ENCODE data around the gene EEPD1.
"Not testable (repeated sequence)": the region's sequence is repeated elsewhere in the genome, so short reads cannot be mapped to it uniquely, and the experiment has no call there.

EEPD1 gene

DNA sequence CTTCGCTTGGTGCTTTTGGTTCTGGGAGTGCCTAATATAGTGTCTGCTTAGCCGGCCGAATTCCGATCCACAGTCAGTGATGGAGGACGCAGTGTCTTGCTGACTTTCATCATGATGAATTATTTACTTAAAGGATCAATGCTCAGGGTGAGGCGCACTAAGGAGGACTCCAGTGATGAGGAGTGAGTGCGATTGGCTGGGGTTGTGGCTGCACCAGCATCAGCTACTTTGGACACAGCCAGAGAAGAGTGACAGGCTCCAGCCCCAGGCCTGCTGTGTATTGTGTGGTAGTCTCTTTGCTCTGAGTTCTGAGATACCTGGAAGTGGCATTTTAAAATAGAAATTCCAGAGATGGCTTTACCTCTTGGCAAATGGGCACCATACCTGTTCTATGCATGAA lies 163.3 kb downstream of the EEPD1 start:
- DNase-seq (ENCODE audit: low read depth in 1 of 2, low spot score in 1 of 2): no peak

DNA sequence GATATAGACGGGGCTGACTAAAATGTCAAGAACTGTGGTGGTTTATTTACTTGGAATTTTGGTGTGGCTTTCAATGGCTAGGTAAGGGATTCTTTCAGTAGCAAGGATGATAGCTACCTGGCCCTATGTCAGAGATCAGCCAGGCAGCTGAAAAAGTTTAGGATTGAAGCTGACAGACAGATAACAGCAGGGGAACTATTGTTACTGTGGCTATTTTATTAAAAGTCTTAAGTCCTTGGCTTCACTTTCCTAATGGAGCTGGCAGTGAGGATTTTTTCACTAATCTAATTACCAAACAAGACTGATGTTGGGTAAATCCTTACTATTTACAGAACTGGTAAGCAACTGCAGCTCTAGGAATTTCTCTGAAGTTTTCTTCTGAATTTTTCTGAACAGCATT lies 164.2 kb downstream of the EEPD1 start:
- DNase-seq (ENCODE audit: low read depth in 1 of 2, low spot score in 1 of 2): no peak

DNA sequence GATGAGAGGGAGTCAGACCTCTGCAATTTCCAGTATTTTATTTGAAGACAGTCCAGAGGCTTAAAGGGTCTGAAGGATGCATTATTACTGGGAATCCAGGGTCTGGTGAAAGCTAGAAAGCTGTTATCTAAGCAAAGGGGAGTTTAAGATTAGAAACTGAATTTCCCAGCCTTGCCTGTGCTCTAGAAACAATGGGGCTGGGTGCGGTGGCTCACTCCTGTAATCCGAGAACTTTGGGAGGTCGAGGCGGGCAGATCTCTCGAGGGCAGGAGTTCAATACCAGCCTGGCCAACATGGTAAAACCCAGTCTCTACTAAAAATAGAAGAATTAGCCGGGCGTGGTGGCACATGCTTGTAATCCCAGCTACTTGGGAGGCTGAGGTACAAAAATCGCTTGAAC lies 165.1 kb downstream of the EEPD1 start:
- DNase-seq (ENCODE audit: low read depth in 1 of 2, low spot score in 1 of 2): no peak

DNA sequence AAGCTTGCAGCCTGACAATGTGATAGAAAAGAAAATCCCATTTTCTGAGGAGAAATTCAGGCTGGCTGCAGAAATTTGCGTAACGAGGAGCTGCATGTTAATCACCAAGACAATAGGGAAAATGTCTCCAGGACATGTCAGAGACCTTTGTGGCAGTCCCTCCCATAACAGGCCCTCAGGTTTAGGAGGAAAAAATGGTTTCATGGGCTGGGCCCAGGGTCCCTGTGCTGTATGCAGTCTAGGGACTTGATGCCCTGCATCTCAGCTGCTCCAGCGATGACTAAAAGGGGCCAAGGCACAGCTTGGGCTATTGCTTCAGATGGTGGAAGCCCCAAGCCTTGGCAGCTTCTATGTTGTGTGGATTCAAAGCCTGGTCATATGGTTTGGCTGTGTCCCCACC lies 168.2 kb downstream of the EEPD1 start:
- not testable (repeated sequence) for DNase-seq (ENCODE audit: low read depth in 1 of 2, low spot score in 1 of 2)

DNA sequence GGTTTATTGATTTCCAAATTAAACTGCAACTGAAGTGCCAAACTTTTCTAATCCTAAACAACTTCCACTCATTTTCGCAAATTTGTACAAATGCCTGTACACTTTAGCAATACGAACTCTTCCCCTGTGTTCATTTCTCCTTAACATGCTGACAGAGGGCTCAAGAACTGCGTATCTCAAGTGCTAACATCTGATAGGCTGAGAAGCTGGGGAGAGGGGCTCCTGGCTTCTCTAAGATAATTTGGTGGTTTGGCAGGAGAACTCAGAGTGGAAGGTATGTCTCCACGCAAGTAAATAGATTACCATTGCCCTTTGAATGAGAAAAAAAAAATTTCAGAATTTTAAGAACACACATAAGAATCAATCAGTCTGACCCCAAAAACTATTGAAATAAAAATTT lies 183.3 kb downstream of the EEPD1 start:
- DNase-seq (ENCODE audit: low read depth in 1 of 2, low spot score in 1 of 2): no peak

DNA sequence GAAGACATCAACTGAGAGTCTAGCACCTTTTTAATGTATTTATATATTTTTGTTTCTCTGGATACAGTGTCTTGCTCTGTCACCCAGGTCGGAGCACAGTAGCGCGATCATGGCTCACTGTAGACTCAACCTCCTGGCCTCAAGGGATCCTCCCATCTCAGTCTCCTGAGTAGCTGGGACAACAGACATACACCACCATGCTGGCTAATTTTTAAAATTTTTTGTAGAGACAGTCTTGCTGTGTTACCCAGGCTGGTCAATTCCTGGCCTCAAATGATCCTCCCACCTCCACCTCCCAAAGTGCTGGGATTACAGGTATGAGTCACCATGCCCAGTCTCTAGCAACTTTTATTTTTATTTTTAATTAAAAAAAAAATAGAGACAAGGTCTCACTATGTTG lies 185.2 kb downstream of the EEPD1 start:
- no peak for DNase-seq (ENCODE audit: low read depth in 1 of 2, low spot score in 1 of 2)

DNA sequence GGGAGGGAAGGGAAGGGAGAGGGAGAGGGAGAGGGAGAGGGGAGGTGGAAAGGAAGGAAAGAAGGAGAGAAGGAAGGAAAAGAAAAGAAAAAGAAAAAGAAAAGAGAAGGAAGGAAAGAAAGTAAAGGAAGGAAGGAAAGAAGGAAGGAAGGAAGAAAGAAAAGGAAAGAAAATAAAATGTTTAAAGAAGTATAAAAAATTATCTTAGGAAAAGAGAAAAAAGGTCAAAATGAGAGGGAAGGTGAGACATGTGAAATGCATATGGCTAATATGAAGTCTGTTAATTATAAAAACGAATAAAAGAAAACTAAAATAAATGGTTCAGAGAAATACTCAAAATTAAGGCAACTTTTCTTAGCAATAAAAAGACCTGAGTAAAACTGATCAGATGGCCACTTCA lies 190.5 kb downstream of the EEPD1 start:
- DNase-seq (ENCODE audit: low read depth in 1 of 2, low spot score in 1 of 2): no peak

DNA sequence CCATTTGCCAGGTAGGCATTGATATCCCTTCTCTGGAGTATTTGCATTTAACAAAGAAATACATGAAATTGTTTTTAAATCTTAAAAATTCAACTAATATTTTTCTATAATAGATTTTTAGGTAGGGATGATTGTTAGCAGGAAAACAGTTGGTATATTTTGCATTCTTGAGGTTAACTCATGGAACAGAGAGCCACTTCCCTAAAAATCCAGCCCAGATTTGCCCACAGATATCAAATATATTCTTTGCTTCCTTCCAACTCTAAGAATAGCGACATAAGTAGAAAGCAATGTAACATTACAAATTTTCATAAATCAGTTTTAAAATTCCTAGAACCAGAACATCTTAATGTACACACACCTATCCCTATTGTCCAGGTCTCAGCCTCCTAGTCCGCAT lies 191.6 kb downstream of the EEPD1 start:
- DNase-seq (ENCODE audit: low read depth in 1 of 2, low spot score in 1 of 2): no peak

DNA sequence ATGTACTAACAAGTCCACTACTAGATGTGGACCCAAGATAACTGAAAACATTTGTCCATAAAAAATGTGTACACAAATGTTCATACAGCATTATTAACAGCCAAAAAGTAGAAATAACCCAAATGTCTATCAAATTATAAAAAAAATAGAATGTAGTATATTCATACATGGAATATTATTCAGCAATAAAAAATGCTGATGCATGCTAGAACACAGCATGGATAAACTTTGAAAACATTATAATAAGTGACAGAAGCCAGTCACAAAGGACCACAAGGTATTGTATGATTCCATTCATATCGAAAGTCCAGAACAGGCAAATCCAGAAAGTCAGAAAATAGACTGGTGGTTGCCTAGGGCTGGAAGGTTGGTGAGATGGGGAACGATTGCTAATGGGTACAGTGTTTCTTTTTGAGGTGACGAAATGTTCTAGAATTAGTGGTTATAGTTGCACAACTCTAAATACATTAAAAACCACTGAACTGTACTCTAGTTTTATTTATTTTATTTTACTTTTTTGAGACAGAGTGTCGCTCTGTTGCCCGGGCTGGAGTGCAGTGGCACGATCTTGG lies 193.3 kb downstream of the EEPD1 start:
- DNase-seq (ENCODE audit: low read depth in 1 of 2, low spot score in 1 of 2): no peak

DNA sequence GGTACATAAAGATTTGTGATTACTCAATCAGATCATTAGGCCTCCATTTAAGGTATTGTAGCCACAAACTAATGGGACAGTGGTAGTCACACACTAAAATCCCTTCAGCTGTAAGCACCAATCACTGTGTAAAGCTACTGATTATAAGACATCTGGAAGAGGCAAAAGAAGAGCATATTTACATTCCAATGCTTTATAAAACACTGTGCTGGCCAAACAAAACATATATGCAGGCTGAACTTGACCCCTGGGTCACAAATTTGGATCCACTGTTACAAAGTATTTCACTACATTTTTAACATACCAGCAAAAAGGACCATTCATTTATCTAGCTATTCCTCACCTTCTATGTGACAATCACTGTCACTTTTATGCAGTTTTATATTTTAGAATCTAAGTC lies 195.2 kb downstream of the EEPD1 start:
- no peak for DNase-seq (ENCODE audit: low read depth in 1 of 2, low spot score in 1 of 2)

DNA sequence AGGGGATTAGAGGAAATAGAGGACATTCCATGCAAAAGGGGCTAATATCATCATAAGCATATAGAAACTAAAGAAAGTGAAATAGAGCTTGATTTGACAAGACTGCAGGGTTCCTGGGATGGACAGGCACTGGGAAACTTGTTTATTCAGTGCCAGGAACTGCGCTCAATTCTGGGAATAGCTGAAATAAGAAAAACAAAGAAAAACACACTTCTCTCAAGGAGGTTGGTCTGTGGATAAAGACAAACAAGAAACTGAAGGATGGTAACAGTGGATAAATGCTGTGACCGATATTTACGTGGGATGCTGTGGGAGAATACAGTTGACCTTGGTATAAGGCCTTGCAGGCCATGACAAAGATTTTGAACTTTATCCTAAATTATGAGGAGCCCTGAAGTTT lies 195.7 kb downstream of the EEPD1 start:
- DNase-seq (ENCODE audit: low read depth in 1 of 2, low spot score in 1 of 2): no peak

DNA sequence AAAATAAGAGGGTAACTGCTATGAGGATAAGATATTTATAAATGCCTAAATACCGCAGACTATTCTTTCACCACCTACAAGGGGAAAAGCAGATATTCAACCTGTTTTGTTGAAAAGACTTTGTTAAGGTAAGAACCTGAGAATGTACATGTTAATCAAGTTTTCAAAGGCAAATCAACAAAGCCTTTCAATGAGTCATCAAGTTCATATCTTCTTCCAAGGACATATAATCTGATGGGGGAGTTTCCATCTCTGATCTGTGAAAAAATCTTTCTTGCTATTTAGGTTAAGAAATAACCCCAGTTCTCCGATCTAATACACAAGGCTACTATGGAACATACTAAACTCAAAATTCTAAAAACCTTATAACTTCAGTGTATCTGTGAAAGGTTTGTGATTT lies 196.6 kb downstream of the EEPD1 start:
- DNase-seq (ENCODE audit: low read depth in 1 of 2, low spot score in 1 of 2): no peak

Measured in activated CD4-positive, alpha-beta T cell treated with anti-CD3 and anti-CD28 coated beads, Interleukin-2, amount 50 U/mL, for 24 hours (primary cell).